GM10248 (cell line): Measurements from ENCODE around the gene FYB1.

ENCODE experiments used
- CTCF ChIA-PET: fragments of 300-600 bp; sonication (Branson Sonifier 250); formaldehyde crosslinking; extraction: SDS; loops from one replicate; lab custom pipeline; 2021; ENCODE audit warnings: antibody characterized with exemption; lab: Yijun Ruan, JAX
- POLR2A ChIA-PET: fragments of 350-650 bp; sonication (Branson Sonifier 250); formaldehyde crosslinking; extraction: SDS; loops from one replicate; lab custom pipeline; 2020; ENCODE audit warnings: antibody characterized with exemption; lab: Yijun Ruan, JAX
- DNase-seq: peaks from one replicate; pipeline ENCODE4 v3.0.0; 2012; ENCODE audit errors: extremely low spot score
- CTCF ChIP-seq: IDR thresholded peaks from 2 replicates; pipeline ENCODE4 v1.5.1; 2012; ENCODE audit warnings: mild to moderate bottlenecking, low read depth; ENCODE audit errors: extremely low read depth, missing control alignments, control extremely low read depth

Gene FYB1

GRCh38 chr5:39146831-39147540, 72.4 kb downstream of the FYB1 start:
- CTCF ChIA-PET = interaction anchor here (1.3 kb wide), 1 partner anchor 70 kb away, joined by 3 read pairs; no protein-coding TSS in a partner anchor
- no peak for TF ChIP-seq CTCF
- no peak for DNase-seq
- POLR2A ChIA-PET = no interaction called here

GRCh38 chr5:39143151-39143860, 76.1 kb downstream of the FYB1 start:
- no peak for TF ChIP-seq CTCF
- CTCF ChIA-PET = interaction anchor here (1.1 kb wide), 1 partner anchor 18 kb away, joined by 3 read pairs; no protein-coding TSS in a partner anchor
- DNase-seq = no peak
- POLR2A ChIA-PET = no interaction called here

GRCh38 chr5:39140558-39141168, 78.7 kb downstream of the FYB1 start:
- TF ChIP-seq CTCF = no peak
- ChIA-PET POLR2A (no interaction called here), CTCF (interaction anchor here (1.1 kb wide), 1 partner anchor 260 kb away, joined by 3 read pairs; no protein-coding TSS in a partner anchor)

GRCh38 chr5:39138892-39139291, 80.5 kb downstream of the FYB1 start:
- no peak for TF ChIP-seq CTCF
- ChIA-PET CTCF (no interaction called here), POLR2A (no interaction called here)
- no peak for DNase-seq

More at GRCh38 chr5:39140558-39141168, 78.7 kb downstream of the FYB1 start:
- no peak for DNase-seq

GRCh38 chr5:39137819-39138451, 81.4 kb downstream of the FYB1 start:
- ChIA-PET POLR2A (no interaction called here), CTCF (no interaction called here)
- TF ChIP-seq CTCF = no peak
- no peak for DNase-seq

- ChIA-PET POLR2A (no interaction called here), CTCF (no interaction called here)
- no peak for TF ChIP-seq CTCF
- no peak for DNase-seq
Measured at GRCh38 chr5:39137391-39137790, 82.0 kb downstream of the FYB1 start.
